Measurements from ENCODE around the gene RAX2. TPM values are rescaled to one million over a fixed set of nuclear protein-coding genes. Genes with fewer than 3 reads are reported as not detected.

The RAX2 gene
- total and polyA plus RNA-seq, 9 of the 15 experiments (the other 6 are each of a cell fraction or from before 2014, with no cell fraction given), result not detected

DNA sequence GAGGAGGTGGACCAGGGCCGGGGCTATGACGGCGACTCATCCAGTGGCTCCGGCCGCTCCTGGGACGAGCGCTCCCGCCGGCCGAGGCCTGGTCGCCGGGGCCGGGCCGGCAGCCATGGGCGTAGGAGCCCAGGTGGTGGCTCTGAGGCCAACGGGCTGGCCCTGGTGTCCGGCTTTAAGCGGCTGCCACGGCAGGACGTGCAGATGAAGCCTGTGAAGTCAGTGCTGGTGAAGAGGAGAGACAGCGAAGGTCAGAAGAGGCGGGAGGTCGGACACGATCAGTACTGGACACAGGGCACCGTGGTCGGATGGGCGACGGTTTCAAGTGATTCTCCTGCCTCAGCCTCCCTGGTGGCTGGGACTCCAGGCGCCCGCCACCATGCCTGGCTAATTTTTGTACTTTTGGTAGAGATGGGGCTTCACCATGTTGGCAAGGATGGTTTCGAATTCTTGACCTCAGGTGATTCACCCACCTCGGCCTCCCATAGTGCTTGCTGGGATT is 41.5 kb downstream of the RAX2 start (continued):
- TF ChIP-seq, protein P1, sequence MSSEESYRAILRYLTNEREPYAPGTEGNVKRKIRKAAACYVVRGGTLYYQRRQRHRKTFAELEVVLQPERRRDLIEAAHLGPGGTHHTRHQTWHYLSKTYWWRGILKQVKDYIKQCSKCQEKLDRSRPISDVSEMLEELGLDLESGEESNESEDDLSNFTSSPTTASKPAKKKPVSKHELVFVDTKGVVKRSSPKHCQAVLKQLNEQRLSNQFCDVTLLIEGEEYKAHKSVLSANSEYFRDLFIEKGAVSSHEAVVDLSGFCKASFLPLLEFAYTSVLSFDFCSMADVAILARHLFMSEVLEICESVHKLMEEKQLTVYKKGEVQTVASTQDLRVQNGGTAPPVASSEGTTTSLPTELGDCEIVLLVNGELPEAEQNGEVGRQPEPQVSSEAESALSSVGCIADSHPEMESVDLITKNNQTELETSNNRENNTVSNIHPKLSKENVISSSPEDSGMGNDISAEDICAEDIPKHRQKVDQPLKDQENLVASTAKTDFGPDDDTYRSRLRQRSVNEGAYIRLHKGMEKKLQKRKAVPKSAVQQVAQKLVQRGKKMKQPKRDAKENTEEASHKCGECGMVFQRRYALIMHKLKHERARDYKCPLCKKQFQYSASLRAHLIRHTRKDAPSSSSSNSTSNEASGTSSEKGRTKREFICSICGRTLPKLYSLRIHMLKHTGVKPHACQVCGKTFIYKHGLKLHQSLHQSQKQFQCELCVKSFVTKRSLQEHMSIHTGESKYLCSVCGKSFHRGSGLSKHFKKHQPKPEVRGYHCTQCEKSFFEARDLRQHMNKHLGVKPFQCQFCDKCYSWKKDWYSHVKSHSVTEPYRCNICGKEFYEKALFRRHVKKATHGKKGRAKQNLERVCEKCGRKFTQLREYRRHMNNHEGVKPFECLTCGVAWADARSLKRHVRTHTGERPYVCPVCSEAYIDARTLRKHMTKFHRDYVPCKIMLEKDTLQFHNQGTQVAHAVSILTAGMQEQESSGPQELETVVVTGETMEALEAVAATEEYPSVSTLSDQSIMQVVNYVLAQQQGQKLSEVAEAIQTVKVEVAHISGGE (CRISPR knock-in tag; IDR thresholded peaks at IDR 0.05), result no peak
- TF ChIP-seq FOSL1 (tag; conservative IDR thresholded peaks at IDR 0.05) (no peak), KLF1 (tag; IDR thresholded peaks at IDR 0.05) (no peak), SNRNP70 (optimal IDR thresholded peaks at IDR 0.05; ENCODE audit: low read depth, low read length) (no peak), DPF2 (IDR thresholded peaks at IDR 0.05) (no peak), ZNF444 (CRISPR knock-in tag; IDR thresholded peaks at IDR 0.05) (no peak)
- TF ChIP-seq, protein P2, sequence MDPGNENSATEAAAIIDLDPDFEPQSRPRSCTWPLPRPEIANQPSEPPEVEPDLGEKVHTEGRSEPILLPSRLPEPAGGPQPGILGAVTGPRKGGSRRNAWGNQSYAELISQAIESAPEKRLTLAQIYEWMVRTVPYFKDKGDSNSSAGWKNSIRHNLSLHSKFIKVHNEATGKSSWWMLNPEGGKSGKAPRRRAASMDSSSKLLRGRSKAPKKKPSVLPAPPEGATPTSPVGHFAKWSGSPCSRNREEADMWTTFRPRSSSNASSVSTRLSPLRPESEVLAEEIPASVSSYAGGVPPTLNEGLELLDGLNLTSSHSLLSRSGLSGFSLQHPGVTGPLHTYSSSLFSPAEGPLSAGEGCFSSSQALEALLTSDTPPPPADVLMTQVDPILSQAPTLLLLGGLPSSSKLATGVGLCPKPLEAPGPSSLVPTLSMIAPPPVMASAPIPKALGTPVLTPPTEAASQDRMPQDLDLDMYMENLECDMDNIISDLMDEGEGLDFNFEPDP (CRISPR knock-in tag; IDR thresholded peaks at IDR 0.05), result no peak

Data from K562 (cell line).